Stimulated activated memory B cell treated with anti-CD40 and anti-IgM and Interleukin-4, amounts not matched to agents 10 μg/mL and 1 μg/mL and 100 μg/mL, for 72 hours (primary cell): ENCODE data around the gene BOLA3.

Experiments used
- ATAC-seq: fragments of 150-1000 bp; cut with Tn5 transposase; 2 replicates; pipeline ENCODE4 v1.10.0; 2021
- H3K27ac Mint-ChIP-seq: one replicate; pipeline ENCODE4 v1.8.0; 2022; ENCODE audit warnings: mild to moderate bottlenecking, mixed read lengths
- H3K27me3 Mint-ChIP-seq: one replicate; pipeline ENCODE4 v1.8.0; 2022; ENCODE audit warnings: mixed read lengths
- H3K36me3 Mint-ChIP-seq: one replicate; pipeline ENCODE4 v1.8.0; 2022; ENCODE audit warnings: mixed read lengths
- H3K4me1 Mint-ChIP-seq: one replicate; pipeline ENCODE4 v1.8.0; 2022; ENCODE audit warnings: mixed read lengths
- H3K4me3 Mint-ChIP-seq: one replicate; pipeline ENCODE4 v1.8.0; 2022; ENCODE audit warnings: mild to moderate bottlenecking, moderate library complexity, mixed read lengths
- H3K9me3 Mint-ChIP-seq: one replicate; pipeline ENCODE4 v1.8.0; 2022; ENCODE audit warnings: mixed read lengths

BOLA3 gene

DNA sequence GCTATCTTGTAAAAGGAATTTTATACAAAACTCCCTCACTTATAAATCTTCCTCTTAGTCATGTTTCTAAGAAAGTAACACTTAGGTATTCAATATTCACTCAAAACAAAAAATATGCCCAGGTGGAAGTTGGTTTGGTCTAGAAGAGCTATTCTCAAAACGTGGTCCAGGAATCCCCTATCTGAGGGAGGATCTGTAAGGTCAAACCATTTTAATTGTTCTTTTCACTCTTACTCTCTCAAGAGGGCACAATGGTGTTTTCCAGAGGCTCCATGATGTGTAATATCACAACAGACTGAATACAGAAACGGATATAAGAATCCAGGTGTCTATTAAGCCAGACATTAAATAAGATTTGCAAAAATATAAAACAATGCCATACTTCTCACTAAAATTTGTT, 21.0 kb upstream of the BOLA3 start:
- Mint-ChIP-seq H3K4me3 (no peak overlapping the region), H3K27me3 (no peaks in the 10 kb centered on the region), H3K36me3 (peaks cover 60% of the 10 kb centered on the region), H3K27ac (peak overlapping the region; percentile 73), H3K9me3 (peaks cover 3% of the 10 kb centered on the region), H3K4me1 (peaks cover 41% of the 10 kb centered on the region)
- ATAC-seq: peak; percentile 89

DNA sequence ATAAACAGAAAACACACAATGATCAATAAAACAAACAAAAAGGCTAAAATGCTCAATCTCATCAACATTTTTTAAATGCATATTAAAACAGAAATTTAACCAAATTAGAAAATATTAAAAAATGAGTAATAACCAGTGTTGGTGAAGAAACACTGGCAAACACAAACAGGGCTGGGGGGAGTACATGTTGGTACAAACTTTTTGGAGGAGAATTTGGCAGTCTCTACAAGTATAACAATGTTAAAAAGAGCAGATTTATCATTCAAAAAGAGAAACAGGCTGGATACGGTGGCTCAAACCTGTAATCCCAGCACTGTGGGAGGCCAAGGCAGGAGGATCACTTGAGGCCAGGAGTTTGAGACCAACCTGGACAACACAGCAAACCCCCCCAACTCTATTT, 17.0 kb upstream of the BOLA3 start:
- no peak overlapping the region for H3K27ac Mint-ChIP-seq
- H3K9me3 Mint-ChIP-seq: peaks cover 3% of the 10 kb centered on the region
- H3K4me1 Mint-ChIP-seq: peaks cover 26% of the 10 kb centered on the region
- ATAC-seq: no peak
- no peaks in the 10 kb centered on the region for H3K27me3 Mint-ChIP-seq
- peaks cover 62% of the 10 kb centered on the region for H3K36me3 Mint-ChIP-seq
- no peak overlapping the region for H3K4me3 Mint-ChIP-seq

DNA sequence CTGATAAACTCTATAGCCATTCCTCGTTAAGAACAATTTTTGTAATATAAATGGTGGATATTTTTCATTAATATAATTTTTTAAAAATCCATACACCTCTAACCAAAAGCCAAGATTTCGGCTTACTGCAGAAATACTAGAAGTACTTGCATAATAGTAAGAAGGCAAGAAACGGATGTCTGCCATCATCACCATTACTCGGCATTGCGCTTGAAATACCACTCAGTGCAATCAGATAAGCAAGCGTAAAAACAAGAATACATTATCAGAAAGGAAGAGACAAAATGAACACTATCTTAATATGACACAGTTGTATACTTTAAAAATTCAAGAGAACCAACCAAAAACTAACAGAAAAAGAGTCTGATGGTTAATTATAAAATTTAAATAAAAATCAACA, 15.2 kb upstream of the BOLA3 start:
- H3K9me3 Mint-ChIP-seq: peaks cover 3% of the 10 kb centered on the region

DNA sequence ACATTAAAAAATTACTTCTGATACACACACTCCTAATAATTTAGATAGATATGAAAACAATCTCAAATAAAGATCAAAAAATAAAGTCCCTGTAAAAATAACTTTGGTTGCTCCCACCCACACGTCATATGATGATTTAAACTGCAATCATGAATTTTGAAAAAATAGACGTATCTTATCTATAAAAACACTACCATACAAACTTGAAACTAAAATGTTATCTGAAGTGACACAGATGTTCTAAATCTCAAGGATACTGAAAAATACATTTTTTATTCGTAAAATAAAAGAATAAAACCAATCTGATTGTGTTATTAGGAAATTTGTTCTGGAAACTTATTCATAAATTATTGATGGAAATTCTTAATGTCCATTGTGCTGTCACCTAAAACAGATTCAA, 8.1 kb upstream of the BOLA3 start:
- Mint-ChIP-seq H3K4me1 (peaks cover 10% of the 10 kb centered on the region), H3K27me3 (no peaks in the 10 kb centered on the region), H3K36me3 (peaks cover 40% of the 10 kb centered on the region), H3K27ac (no peak overlapping the region), H3K4me3 (no peak overlapping the region), H3K9me3 (no peaks in the 10 kb centered on the region)
- ATAC-seq: no peak

More for the DNA sequence above, 15.2 kb upstream of the BOLA3 start:
- Mint-ChIP-seq H3K27me3 (no peaks in the 10 kb centered on the region), H3K36me3 (peaks cover 64% of the 10 kb centered on the region), H3K4me3 (no peak overlapping the region), H3K27ac (no peak overlapping the region), H3K4me1 (peaks cover 16% of the 10 kb centered on the region)
- ATAC-seq: no peak

DNA sequence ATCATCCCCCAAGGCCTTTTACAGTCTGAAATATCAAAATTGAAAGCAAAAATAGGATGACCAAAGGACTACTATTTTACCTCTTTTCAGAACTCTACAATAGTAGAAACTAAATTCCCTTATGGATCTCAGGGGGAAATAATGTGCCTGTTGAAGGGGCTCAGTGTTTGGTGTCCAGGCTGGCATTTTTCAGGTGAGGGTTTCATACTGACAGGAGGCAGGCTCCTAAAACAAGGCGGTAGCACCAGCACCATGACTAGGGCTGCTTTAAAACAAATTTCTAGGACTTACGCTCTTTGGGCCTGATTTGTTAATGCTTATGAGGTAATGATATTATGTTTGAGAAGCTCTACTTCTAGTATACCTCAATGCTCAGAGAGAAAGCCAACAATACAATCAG, 5.2 kb upstream of the BOLA3 start:
- no peak for ATAC-seq
- Mint-ChIP-seq H3K4me1 (peaks cover 19% of the 10 kb centered on the region), H3K4me3 (no peak overlapping the region), H3K36me3 (peaks cover 28% of the 10 kb centered on the region), H3K27me3 (no peaks in the 10 kb centered on the region), H3K27ac (peak overlapping the region; percentile 53), H3K9me3 (no peaks in the 10 kb centered on the region)

DNA sequence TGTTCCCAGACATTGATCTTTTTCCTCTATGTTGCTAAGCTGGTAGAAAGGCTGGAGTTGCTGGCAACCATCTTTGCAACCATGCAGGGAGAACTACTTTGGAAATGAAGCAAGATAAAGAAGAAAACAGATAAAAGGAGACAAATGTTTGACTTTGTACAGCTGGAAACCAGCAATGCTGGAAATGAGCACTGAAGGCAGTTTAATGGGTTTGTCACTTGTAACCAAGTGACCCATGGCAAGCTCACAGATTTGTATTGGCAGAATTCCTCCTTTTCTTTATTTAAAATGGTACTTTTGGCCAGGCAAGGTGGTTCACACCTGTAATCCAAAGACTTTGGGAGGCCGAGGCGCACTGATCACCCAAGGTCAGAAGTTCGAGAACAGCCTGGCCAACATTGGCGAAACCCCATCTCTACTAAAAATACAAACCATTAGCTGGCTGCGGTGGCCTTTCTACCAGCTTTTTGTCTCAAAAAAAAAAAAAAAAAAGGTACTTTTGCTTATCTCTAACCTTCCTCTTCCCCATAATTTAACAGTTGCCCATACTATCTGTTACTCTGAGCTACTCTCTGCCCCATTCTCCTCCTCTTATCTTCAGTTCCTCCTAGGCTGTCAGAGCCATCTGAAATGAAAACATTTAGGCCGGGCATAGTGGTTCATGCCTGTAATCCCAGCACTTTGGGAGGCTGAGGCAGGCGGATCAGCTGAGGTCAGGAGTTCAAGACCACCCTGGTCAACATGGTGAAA, 2.0 kb upstream of the BOLA3 start:
- no peaks in the 10 kb centered on the region for H3K27me3 Mint-ChIP-seq
- ATAC-seq: no peak
- H3K36me3 Mint-ChIP-seq: peaks cover 9% of the 10 kb centered on the region
- H3K4me3 Mint-ChIP-seq: no peak overlapping the region
- no peaks in the 10 kb centered on the region for H3K9me3 Mint-ChIP-seq
- H3K4me1 Mint-ChIP-seq: peaks cover 19% of the 10 kb centered on the region
- H3K27ac Mint-ChIP-seq: no peak overlapping the region

DNA sequence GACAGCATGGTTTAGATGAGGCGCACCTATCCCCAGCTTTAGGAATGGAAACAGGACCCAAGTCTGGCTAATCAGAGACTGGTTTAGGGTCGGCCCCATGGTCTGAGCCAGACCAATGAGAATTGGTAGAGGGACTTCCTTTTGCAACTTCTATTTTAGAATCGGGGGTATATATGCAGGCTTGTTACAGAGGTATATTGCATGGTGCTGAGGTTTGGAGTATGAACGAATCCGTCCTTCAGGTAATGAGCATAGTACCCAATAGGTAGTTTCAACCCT, 1.5 kb upstream of the BOLA3 start:
- H3K9me3 Mint-ChIP-seq: no peaks in the 10 kb centered on the region
- no peak for ATAC-seq
- no peak overlapping the region for H3K27ac Mint-ChIP-seq
- peaks cover 19% of the 10 kb centered on the region for H3K4me1 Mint-ChIP-seq
- H3K27me3 Mint-ChIP-seq: no peaks in the 10 kb centered on the region
- H3K4me3 Mint-ChIP-seq: no peak overlapping the region
- peaks cover 9% of the 10 kb centered on the region for H3K36me3 Mint-ChIP-seq

DNA sequence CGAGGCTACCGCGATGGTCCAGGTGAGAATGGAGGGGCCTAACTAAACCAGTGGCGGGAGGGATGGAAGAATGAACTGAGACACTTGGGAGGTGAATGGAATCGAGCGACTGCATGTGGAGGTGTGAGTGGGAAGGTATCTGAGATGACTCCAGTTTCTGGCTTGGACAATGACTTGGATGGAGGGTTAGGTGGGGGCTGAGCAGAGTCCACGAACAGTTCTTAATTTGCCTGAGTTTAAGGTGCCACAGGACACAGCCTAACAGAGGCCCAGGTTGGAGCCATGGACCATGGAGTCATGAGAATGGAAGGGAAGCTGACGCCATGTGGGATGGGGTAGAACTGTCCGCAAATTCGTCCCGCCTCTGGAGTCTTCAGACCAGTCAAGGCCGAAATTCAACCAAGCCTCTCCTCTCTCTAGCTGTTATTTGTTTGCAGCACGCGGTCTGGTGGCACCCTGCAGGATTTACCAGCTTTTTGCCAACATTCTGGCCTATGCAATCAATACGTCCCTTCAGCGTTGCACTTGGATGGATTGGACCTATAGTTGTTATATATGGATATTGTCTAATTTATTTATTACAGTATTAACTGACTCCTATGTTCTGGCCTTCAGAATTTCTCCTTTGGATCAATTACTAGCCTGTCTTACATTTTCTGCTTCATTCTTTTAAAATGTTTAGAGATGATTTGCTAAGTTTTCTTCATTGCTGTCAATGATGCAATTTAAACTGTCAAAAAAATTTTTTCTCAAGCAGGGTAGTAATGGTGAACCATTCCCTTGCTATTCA, 940 bp upstream of the BOLA3 start:
- ATAC-seq: no peak
- H3K9me3 Mint-ChIP-seq: no peaks in the 10 kb centered on the region
- peaks cover 16% of the 10 kb centered on the region for H3K4me1 Mint-ChIP-seq
- H3K27ac Mint-ChIP-seq: no peak overlapping the region
- H3K36me3 Mint-ChIP-seq: peaks cover 6% of the 10 kb centered on the region
- H3K4me3 Mint-ChIP-seq: no peak overlapping the region
- no peaks in the 10 kb centered on the region for H3K27me3 Mint-ChIP-seq

DNA sequence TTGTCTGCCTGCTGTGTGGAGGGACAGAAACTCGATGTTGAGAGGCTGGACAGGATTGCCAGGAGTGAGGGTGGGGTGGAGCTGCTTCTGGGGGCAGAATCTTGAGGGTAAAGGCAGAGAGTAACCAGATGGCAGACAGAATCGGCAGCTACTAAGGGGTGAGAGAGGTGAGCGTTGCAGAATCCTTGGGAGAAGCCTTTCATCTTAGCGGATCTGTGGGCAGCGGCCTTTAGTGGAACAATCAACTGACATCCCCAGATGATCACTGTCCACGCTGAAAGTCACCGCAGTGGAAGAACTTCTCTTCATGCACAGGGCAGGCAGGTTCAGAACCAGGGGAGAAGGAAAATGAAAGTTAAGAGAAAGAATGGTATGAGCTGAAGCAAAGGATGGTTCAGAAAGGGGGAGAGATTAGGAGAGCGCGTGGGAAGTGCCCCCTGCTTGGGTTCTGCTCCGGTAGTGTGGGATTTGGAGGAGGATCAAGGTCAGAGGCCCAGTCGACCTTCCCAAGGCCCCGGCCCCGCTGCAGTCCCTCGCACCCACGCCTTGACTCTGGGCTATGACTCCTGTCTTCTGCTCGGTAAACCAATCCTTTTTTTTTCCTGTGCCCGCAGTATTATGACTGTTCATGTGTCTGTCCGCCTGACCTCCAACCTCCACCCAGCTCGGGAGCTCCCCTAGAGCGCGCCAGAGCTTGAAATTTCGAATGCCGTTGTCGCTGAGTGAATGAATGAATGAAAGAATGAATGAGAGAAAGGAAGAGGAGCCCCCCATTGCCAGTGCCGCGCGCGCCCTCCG, 584 bp downstream of the BOLA3 start:
- H3K4me1 Mint-ChIP-seq: peaks cover 11% of the 10 kb centered on the region
- H3K27me3 Mint-ChIP-seq: no peaks in the 10 kb centered on the region
- H3K27ac Mint-ChIP-seq: no peak overlapping the region
- ATAC-seq: peak; percentile 63
- no peak overlapping the region for H3K4me3 Mint-ChIP-seq
- H3K36me3 Mint-ChIP-seq: peaks cover 5% of the 10 kb centered on the region
- H3K9me3 Mint-ChIP-seq: no peaks in the 10 kb centered on the region

DNA sequence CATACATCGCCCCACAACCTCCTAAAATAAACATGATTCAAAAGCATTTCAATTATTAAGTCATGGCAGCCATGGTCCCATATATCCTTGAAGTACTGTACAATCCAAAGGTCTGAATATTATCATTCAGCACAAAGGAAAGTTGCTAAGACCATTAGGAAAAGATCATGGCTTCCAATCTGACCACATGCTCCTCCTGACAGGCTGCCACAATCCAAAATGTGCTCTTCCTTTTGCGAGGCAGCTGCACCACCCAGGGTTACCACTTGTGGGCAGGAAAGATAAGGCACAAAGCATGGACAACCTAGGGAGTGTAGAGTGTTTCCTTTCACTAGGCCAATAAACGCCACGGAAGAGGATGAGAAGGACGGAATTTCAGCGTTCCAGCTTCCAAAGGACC, 5.4 kb downstream of the BOLA3 start:
- no peaks in the 10 kb centered on the region for H3K9me3 Mint-ChIP-seq
- no peak overlapping the region for H3K27ac Mint-ChIP-seq
- H3K4me3 Mint-ChIP-seq: no peak overlapping the region
- H3K36me3 Mint-ChIP-seq: peaks cover 34% of the 10 kb centered on the region
- no peaks in the 10 kb centered on the region for H3K27me3 Mint-ChIP-seq
- peaks cover 12% of the 10 kb centered on the region for H3K4me1 Mint-ChIP-seq
- ATAC-seq: no peak

DNA sequence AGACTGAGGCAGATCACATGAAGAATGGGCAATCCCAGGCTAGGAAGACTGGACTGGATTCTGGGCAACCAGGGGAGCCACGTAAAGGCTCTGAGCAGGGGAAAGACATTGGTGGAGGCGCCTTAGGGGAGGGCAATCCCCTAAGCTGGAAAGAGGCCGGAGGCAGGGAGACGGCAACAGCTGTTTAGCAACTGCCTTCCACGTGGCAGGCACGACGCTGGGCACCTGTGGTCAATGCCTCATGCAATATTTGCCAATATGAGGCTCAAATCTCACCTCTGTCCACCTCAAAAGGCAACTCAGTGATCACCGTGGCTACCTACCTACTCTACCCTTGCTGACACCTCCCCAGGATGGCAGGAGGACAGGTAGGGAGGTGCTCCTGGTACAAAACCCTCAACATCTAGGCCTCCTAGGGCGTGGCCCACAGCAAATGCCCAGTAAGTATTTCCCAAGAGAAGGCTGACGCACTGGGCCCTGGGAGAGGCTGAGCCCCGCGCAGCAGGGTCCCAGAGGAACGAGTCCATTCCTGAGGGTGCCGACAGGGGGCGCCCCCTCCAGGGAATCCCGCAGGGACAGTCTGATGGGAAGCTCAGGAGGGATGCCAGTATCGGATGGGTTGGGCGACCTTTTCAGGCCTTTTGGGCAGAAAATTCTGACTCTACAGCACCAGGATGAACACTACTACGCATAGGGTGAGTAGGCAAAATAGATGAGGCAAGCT, 8.9 kb downstream of the BOLA3 start:
- Mint-ChIP-seq H3K4me1 (peaks cover 12% of the 10 kb centered on the region), H3K9me3 (no peaks in the 10 kb centered on the region), H3K4me3 (no peak overlapping the region), H3K36me3 (peaks cover 63% of the 10 kb centered on the region), H3K27me3 (no peaks in the 10 kb centered on the region), H3K27ac (no peak overlapping the region)
- ATAC-seq: no peak

DNA sequence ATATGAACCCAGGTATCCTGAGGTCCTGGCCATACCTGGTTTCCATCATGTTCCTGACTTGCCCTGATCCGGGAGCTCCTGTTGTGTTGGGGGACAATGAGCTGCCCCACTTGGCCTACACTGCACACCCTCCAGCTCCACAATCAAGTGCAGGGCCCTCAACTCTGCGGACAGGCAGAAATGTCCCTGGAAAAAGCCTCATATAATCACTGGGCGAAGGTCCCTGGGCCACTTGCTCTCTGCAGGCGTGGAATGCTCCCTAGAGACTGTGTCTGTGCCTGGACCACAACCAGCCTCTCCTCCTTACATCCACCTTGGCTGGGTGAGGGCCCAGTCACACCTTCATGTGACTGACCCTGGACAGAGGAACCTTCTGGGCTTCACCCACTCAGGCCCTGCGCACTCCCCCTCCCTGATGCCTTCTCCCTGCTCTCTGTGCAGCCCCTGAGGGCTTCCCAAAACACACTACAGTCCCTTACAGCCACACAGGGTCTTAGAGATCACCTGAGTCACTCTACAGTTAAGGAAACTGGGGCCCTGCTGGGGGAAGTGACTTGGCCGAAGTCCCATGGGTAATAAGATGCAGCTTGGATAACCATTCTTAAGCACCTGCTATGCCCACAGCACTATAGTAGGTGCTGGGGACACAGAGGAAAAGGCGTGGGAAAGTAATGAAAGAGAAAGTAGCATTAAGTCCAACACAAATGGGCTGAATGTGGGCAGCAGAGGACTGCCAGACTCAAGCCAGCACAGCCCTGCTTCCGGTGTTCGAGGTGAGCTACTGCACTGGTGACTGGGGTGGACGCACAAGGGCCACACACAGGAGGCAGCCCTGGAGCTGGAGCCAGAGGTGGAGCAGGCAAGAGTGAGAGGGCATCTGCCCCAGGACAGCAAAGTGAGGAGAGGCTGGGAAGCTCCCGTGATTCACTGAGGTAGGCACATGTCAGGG, 9.8 kb downstream of the BOLA3 start:
- no peak for ATAC-seq
- Mint-ChIP-seq H3K9me3 (no peaks in the 10 kb centered on the region), H3K4me3 (no peak overlapping the region), H3K36me3 (peaks cover 72% of the 10 kb centered on the region), H3K4me1 (peaks cover 12% of the 10 kb centered on the region), H3K27ac (no peak overlapping the region), H3K27me3 (no peaks in the 10 kb centered on the region)

DNA sequence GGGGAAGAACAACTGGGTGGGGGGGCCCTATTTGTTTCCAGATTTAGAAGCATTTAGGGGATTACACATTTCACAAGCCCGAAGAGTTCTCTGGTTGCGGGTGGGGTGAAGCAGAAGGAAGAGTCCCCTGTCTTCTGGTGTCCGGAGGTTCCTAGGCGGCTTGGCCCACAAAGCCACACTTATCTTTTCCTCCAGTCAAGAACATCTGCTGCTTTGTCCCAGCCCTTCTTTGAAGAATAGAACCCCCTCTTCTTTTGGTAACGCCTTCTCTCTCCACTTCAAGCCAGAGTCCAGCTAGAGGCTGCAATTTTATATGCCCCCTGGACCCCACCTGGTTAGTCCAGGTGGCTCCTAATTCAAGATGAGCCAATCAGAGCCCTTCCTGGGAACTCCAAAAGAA, 15.8 kb downstream of the BOLA3 start:
- Mint-ChIP-seq H3K27me3 (no peaks in the 10 kb centered on the region), H3K27ac (no peak overlapping the region), H3K4me3 (no peak overlapping the region), H3K36me3 (peaks cover 40% of the 10 kb centered on the region), H3K4me1 (no peaks in the 10 kb centered on the region), H3K9me3 (no peaks in the 10 kb centered on the region)
- no peak for ATAC-seq

DNA sequence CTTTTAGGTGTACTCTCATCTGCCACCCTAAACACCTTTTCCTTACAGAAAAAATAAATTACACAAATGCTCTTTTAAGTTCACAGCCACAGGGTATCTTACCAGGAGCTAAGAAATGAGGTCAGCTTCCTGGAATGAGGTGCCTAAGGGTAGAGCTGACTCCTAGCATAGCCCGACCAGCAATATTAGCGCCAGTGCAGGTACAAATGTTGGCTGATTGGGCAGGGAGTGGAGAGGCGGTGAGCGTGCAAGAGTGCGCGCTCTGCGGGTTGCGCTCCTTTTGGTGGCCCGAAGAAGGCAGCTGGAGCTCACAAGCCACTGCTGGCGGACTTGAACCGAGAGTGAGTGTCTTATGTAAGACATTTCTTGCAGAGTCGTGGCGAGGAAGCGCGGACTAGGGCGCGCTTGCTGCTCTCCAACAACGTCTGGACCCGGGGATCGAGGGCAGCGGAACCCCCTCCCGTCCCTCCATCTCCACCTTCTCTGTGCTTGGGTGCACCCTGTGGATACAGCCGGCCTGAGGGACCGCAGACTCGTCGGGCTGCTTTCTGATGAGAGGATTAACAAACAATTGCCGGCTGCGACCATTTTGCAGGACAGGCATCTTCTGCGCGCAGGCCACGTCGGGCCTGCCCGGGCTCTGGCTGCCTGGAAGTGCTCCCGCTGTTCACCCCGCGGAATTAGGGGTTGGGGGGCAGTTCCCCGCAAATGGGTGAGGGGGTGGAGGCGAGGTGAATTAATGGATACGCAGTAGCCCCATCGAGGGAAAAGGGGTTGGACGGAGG, 17.3 kb downstream of the BOLA3 start:
- ATAC-seq: no peak
- peaks cover 28% of the 10 kb centered on the region for H3K36me3 Mint-ChIP-seq
- H3K4me1 Mint-ChIP-seq: no peaks in the 10 kb centered on the region
- no peaks in the 10 kb centered on the region for H3K27me3 Mint-ChIP-seq
- H3K9me3 Mint-ChIP-seq: no peaks in the 10 kb centered on the region
- H3K4me3 Mint-ChIP-seq: no peak overlapping the region
- no peak overlapping the region for H3K27ac Mint-ChIP-seq
